ENCODE measurements around the gene PTPRG. TPM values are rescaled to one million over a fixed set of nuclear protein-coding genes. Genes with fewer than 3 reads are reported as not detected.
A peak's percentile ranks its signal among the peaks of the same experiment; 100 is the strongest.

Gene PTPRG
- total and polyA plus RNA-seq, 2 experiments from 2014 or later: 15.2 to 45.7 TPM

- no peak overlapping the region for H3K4me3 ChIP-seq
- H3K4me1 ChIP-seq (ENCODE audit: low read depth): peaks cover 9% of the 10 kb centered on the region
- H3K27me3 ChIP-seq: no peaks in the 10 kb centered on the region
- peaks cover 2% of the 10 kb centered on the region for H3K36me3 ChIP-seq
- no peak overlapping the region for H3K27ac ChIP-seq
- DNase-seq (ENCODE audit: low read depth in 1 of 2, low spot score in 1 of 2): no peak
- TF ChIP-seq CTCF (IDR thresholded peaks at IDR 0.05; ENCODE audit: low read depth, low read length): no peak
- H3K9me3 ChIP-seq (ENCODE audit: low read depth): no peaks in the 10 kb centered on the region
Observed at GRCh38 chr3:62255758-62256157, 694.4 kb downstream of the PTPRG start.

- H3K9me3 ChIP-seq (ENCODE audit: low read depth): no peaks in the 10 kb centered on the region
- H3K4me3 ChIP-seq: no peak overlapping the region
- H3K27me3 ChIP-seq: no peaks in the 10 kb centered on the region
- peaks cover 14% of the 10 kb centered on the region for H3K36me3 ChIP-seq
- H3K4me1 ChIP-seq (ENCODE audit: low read depth): peaks cover 14% of the 10 kb centered on the region
- no peak for TF ChIP-seq CTCF (IDR thresholded peaks at IDR 0.05; ENCODE audit: low read depth, low read length)
- DNase-seq (ENCODE audit: low read depth in 1 of 2, low spot score in 1 of 2): peak in 1 of 2 donors; percentile 33
- no peak overlapping the region for H3K27ac ChIP-seq
Observed at GRCh38 chr3:62259924-62260323, 698.6 kb downstream of the PTPRG start.

- Histone ChIP-seq H3K27ac (no peak overlapping the region), H3K4me3 (no peak overlapping the region), H3K36me3 (peaks cover 12% of the 10 kb centered on the region), H3K4me1 (ENCODE audit: low read depth) (peaks cover 14% of the 10 kb centered on the region), H3K9me3 (ENCODE audit: low read depth) (no peaks in the 10 kb centered on the region), H3K27me3 (no peaks in the 10 kb centered on the region)
- TF ChIP-seq CTCF (IDR thresholded peaks at IDR 0.05; ENCODE audit: low read depth, low read length): no peak
- no peak for DNase-seq (ENCODE audit: low read depth in 1 of 2, low spot score in 1 of 2)
Observed at GRCh38 chr3:62260655-62261054, 699.3 kb downstream of the PTPRG start.

- Histone ChIP-seq H3K4me1 (ENCODE audit: low read depth) (peaks cover 14% of the 10 kb centered on the region), H3K9me3 (ENCODE audit: low read depth) (no peaks in the 10 kb centered on the region), H3K4me3 (no peak overlapping the region), H3K27ac (no peak overlapping the region), H3K27me3 (no peaks in the 10 kb centered on the region), H3K36me3 (peaks cover 12% of the 10 kb centered on the region)
- no peak for DNase-seq (ENCODE audit: low read depth in 1 of 2, low spot score in 1 of 2)
- no peak for TF ChIP-seq CTCF (IDR thresholded peaks at IDR 0.05; ENCODE audit: low read depth, low read length)
Observed at GRCh38 chr3:62261121-62261520, 699.8 kb downstream of the PTPRG start.

- H3K4me3 ChIP-seq: no peak overlapping the region
- peaks cover 12% of the 10 kb centered on the region for H3K36me3 ChIP-seq
- no peak for TF ChIP-seq CTCF (IDR thresholded peaks at IDR 0.05; ENCODE audit: low read depth, low read length)
- no peak for DNase-seq (ENCODE audit: low read depth in 1 of 2, low spot score in 1 of 2)
- peaks cover 14% of the 10 kb centered on the region for H3K4me1 ChIP-seq (ENCODE audit: low read depth)
- H3K27ac ChIP-seq: no peak overlapping the region
- no peaks in the 10 kb centered on the region for H3K27me3 ChIP-seq
- no peaks in the 10 kb centered on the region for H3K9me3 ChIP-seq (ENCODE audit: low read depth)
Observed at GRCh38 chr3:62261736-62262135, 700.4 kb downstream of the PTPRG start.

- H3K27ac ChIP-seq: no peak overlapping the region
- peaks cover 23% of the 10 kb centered on the region for H3K36me3 ChIP-seq
- H3K4me3 ChIP-seq: no peak overlapping the region
- H3K9me3 ChIP-seq (ENCODE audit: low read depth): no peaks in the 10 kb centered on the region
- no peaks in the 10 kb centered on the region for H3K27me3 ChIP-seq
- no peak for TF ChIP-seq CTCF (IDR thresholded peaks at IDR 0.05; ENCODE audit: low read depth, low read length)
- peaks cover 7% of the 10 kb centered on the region for H3K4me1 ChIP-seq (ENCODE audit: low read depth)
- no peak for DNase-seq (ENCODE audit: low read depth in 1 of 2, low spot score in 1 of 2)
Observed at GRCh38 chr3:62265528-62265927, 704.2 kb downstream of the PTPRG start.
